COLO668 (cell line): ENCODE results near the gene TMEM221.

Source experiments
- DNase-seq: peaks from one replicate; lab custom pipeline; 2025; ENCODE audit not compliant: unreplicated experiment; lab: John Stamatoyannopoulos, UW

Gene TMEM221

DNA sequence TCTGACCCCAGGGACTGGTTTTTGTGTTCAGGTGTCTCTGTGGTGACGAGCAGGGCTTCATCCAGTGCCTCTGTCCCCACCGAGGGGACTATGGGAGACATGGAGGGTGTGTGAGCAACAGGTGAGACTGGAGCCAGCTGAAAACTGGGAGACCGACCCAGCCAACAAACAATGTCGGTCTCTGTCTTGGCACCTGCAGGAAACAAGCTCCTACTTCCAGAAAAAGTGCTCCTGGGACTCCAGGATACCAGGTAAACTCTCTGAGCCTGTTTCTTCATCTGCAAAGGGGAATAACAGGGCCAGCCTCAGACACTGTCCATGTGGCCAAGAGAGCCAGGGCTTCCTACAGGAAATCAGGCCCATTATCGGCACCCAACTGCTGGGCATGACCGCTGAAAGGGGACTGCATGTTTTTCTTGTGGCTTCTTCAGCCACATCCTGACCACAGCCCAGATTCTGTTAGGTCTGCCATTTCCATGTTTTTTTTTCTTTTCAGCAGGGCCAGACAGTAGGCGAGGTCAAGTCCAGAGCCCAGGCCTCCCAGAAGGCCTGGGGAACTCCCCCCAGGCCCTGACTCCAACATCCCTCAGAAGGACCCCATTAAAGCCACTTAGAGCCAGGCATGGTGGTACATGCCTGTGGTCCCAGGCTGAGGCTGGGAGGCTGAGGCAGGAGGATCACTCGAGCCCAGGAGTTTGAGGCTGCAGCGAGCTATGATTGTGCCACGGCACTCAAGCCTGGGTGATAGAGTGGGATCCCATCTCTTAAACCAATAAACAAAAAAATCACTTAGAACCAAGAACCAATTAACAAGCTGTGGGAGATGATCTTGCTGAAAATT is 42.2 kb downstream of the TMEM221 start:
- no peak for DNase-seq

DNA sequence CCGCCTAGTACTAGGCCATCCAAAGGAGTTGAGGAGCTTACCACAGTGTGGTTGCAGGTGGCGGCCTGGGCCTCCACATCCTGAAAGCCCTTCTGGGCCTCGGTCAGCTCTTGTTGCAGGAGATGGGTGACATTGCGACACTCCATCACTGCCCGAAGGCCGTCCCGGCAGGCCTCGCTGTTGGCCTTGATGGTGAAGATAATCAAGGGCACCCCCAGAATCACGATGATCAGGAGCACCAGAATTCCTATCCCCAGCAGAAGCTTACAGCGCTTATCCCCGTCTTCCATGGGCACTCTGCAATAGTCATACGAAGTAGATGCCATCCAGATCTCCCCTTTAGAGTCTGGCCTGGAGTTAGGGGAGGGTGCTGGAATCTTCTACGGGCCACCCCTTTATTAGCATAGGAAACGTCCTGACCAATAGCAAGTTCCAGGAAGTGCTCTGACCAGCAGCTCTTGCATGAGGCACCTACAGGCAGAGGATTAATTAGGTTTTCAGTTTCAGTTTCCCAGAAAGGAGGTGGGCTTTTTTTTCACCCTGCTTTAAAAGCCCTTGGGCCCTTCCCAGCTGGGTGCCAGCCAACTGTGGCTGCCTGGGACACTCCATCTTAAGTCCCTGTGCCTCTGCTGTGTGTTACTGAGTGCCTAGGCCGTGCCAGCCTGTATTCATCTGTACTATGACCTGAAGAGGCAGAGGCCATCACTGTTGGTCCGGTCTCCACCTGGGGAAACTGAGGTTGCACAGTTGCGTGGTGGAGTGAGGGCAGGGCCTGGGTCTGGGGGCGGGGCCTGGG is 43.0 kb downstream of the TMEM221 start, which contains the start of gene BST2:
TSS of gene BST2 (minus strand) at position 381 of the 796 bp plus-strand sequence. CDS start at position 326, 55 bp downstream.
- no peak for DNase-seq

- no peak for DNase-seq
Measured at GRCh38 chr19:17404621-17405249, 43.7 kb downstream of the TMEM221 start.

- no peak for DNase-seq
Measured at GRCh38 chr19:17404015-17404414, 44.5 kb downstream of the TMEM221 start.

- no peak for DNase-seq
Measured at GRCh38 chr19:17402982-17403855, 45.2 kb downstream of the TMEM221 start.

- DNase-seq: no peak
Measured at GRCh38 chr19:17401628-17402027, 46.8 kb downstream of the TMEM221 start.

DNA sequence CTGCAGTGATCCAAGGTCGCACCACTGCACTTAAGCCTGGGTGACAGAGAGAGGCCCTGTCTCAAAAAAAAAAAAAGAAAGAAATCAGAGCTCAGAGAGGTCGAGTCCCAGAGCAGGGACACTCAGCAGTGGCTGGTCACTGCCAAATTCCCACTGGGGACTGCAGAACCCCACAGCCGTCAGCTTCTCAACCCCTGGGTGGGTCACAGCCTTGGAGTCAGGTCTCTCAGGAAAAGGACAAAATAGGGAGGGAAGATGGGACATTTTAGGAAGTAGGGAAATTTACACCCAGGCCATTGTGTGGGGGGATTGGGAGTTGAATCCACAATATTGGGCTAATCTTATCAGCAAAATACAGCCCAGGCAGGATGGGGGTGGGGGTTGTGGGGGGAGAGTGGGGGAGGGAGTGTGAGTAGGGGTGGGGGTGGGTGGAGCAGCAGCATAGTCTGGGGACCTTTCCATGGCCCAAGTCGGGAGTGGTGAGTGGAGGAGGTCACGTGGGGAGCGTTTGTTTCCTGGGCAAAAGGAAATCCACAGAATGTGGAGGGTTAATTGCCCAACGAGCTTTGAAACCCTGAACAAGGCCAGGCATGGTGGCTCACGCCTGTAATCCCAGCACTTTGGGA is 49.5 kb downstream of the TMEM221 start:
- DNase-seq: no peak

- peak; percentile 44 for DNase-seq
Measured at GRCh38 chr19:17394891-17395415, 53.5 kb downstream of the TMEM221 start.

GRCh38 chr19:17393914-17394313 is 54.6 kb downstream of the TMEM221 start, which contains the start of gene CCDC194:
TSS of gene CCDC194 (minus strand) at chr19:17394196. CDS start at chr19:17394158, 38 bp downstream.
- no peak for DNase-seq

DNA sequence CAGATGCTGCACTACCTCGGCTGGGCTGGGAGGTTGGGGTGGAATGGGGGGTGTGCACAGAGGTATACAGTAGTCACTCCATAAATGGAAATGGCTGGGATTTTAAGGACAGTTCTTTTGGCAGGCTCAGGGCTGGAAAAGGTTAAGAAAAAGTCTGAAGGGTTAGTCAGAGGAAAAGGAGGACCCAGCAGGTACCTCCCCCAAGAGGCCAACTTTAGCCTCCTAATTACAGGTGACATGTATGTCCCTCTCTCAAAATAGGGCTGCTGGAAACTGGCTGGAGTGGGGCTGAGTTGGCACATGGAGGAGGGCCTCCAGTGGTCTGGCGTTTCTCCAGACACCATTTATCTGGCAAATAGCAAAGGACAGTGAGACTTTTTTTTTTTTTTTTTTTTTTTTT is 55.5 kb downstream of the TMEM221 start:
- DNase-seq: no peak

- DNase-seq: no peak
Measured at GRCh38 chr19:17391371-17392151, 56.9 kb downstream of the TMEM221 start.

DNA sequence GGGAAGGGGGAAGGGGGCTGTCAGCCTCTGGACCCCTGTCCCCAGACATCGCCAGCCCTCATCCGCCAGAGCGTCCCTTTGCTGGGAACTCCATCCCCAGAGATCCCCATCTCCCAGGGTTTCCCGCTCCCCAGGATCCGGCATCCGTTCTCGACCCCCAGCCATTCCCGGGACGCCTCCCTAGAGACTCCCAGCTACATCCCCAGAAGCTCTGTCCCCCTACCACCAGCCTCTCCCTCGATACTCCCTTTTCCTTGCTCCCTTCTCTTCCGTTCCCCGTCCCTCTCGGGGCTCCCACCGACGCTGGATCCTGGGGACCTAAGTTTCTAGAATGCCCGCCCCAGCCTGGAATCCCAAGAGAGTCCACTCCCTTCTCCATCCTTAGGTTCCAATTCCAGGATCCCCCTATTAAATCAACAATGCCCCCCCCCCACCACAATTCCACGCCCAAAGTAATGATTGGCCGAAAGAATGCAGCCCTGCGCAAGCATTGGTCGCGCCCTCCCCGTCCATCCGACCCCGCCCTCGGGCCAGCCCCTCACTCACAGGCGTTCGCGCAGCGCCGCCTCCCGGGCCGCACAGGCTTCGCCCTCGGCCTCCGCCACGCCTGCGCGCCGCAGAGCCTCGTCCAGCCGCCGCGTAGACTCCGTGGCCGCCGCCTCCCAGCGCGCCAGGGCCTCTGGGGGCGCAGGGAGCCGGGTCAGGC is 57.6 kb downstream of the TMEM221 start:
- peak; percentile 78 for DNase-seq

- no peak for DNase-seq
Measured at GRCh38 chr19:17389957-17390664, 58.4 kb downstream of the TMEM221 start.

- DNase-seq: no peak
Measured at GRCh38 chr19:17389288-17389687, 59.2 kb downstream of the TMEM221 start.

DNA sequence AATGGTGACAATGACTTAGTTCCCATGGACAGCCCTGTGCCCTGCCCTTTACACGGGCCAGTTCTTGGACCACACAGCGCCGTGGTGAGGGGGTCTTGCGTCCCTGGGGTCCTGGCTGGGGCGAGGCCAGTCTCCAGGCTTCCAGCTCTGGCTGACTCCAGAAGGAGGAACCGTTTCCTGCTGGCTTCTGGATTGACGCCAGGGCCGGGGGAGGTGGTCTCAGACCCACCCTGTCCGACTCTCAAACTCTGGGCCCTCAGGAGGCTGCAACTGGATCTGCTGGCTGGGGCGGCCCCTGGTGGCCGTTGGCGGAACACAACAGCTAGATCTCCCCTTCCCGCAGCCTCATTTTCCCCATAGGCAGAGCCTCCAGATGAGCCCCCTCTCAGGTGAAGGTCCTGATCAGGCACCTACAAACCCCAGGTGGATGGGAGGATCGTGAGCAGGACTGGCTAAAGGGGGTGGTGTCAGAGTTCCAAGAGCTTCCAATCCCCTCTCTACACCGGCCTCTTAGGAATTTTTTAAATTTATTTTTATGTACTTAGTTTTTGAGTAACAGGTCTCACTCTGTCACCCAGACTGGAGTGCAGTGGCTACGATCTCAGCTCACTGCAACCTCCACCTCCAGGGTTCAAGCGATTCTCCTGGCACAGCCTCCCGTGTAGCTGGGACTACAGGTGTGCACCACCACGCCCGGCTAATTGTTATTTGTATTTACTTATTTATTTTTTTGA is 62.4 kb downstream of the TMEM221 start:
- peak; percentile 36 for DNase-seq
